Keratinocyte (primary cell): ENCODE data around the gene XYLT2. TPM values are rescaled to one million over a fixed set of nuclear protein-coding genes. Genes with fewer than 3 reads are reported as not detected.

Experiments
- DNase-seq: peaks from one replicate; pipeline ENCODE4 v3.0.0-alpha.2; 2011; ENCODE audit warnings: low read depth, missing footprints, low spot score
- FAIRE-seq: peaks from 2 replicates; lab custom pipeline; 2011; peaks lifted over from hg19 to GRCh38; lab: Jason Lieb, UNC
- H2AFZ ChIP-seq: 2 replicates; pipeline ENCODE4 v1.6.0; 2012; ENCODE audit warnings: low read length, control low read depth, inconsistent platforms; ENCODE audit not compliant: control insufficient read depth
- H3K27ac ChIP-seq: 2 replicates; pipeline ENCODE4 v1.5.1; 2011; ENCODE audit warnings: low read length; ENCODE audit not compliant: control insufficient read depth, insufficient read depth
- H3K27me3 ChIP-seq: 3 replicates; pipeline ENCODE4 v1.6.0; 2011; ENCODE audit warnings: low read length; ENCODE audit not compliant: control insufficient read depth, insufficient read depth; ENCODE audit errors: extremely low read depth
- H3K36me3 ChIP-seq, 2 experiments: 2 replicates in 1 of 2; 3 replicates in 1 of 2; pipeline ENCODE4 v1.5.1; 2011; ENCODE audit warnings: low read length in 2 of 2, mild to moderate bottlenecking in 1 of 2; ENCODE audit not compliant: control insufficient read depth in 2 of 2, insufficient read depth in 2 of 2; ENCODE audit errors: extremely low read depth in 1 of 2
- H3K4me1 ChIP-seq: 3 replicates; pipeline ENCODE4 v1.5.1; 2011; ENCODE audit warnings: low read length; ENCODE audit not compliant: control insufficient read depth, insufficient read depth; ENCODE audit errors: extremely low read depth
- H3K4me2 ChIP-seq: 3 replicates; pipeline ENCODE4 v1.6.0; 2011; ENCODE audit warnings: low read depth, low read length; ENCODE audit not compliant: control insufficient read depth, insufficient read depth; ENCODE audit errors: extremely low read depth
- H3K4me3 ChIP-seq, 3 experiments: fragments of 200-600 bp in 1 of 3; sonication (generic) in 1 of 3; 2 replicates in 2 of 3; 3 replicates in 1 of 3; pipeline ENCODE4 v1.5.1; 2011 to 2016; ENCODE audit warnings: low read length in 3 of 3, mild to moderate bottlenecking in 3 of 3, control low read depth in 2 of 3, inconsistent platforms in 1 of 3, low read depth in 1 of 3, mixed read lengths in 1 of 3, mixed run types in 1 of 3, moderate library complexity in 1 of 3; ENCODE audit not compliant: control insufficient read depth in 2 of 3, insufficient read depth in 2 of 3; ENCODE audit errors: extremely low read depth in 1 of 3
- H3K79me2 ChIP-seq: 2 replicates; pipeline ENCODE4 v1.6.0; 2012; ENCODE audit warnings: low read length; ENCODE audit not compliant: control insufficient read depth, insufficient read depth
- H3K9ac ChIP-seq: 3 replicates; pipeline ENCODE4 v1.6.0; 2011; ENCODE audit warnings: low read length; ENCODE audit not compliant: control insufficient read depth, insufficient read depth; ENCODE audit errors: extremely low read depth
- H3K9me1 ChIP-seq: 3 replicates; pipeline ENCODE4 v1.6.0; 2011; ENCODE audit warnings: low read length; ENCODE audit not compliant: control insufficient read depth, insufficient read depth; ENCODE audit errors: extremely low read depth
- H3K9me3 ChIP-seq: 2 replicates; pipeline ENCODE4 v1.5.1; 2012; ENCODE audit warnings: low read depth, low read length; ENCODE audit not compliant: control insufficient read depth
- H4K20me1 ChIP-seq: 3 replicates; pipeline ENCODE4 v1.6.0; 2011; ENCODE audit warnings: low read length; ENCODE audit not compliant: control insufficient read depth, insufficient read depth; ENCODE audit errors: extremely low read depth
- CTCF ChIP-seq, 3 experiments: IDR thresholded peaks in 1 of 3; conservative IDR thresholded peaks in 1 of 3; optimal IDR thresholded peaks in 1 of 3; 2 replicates in 2 of 3; 3 replicates in 1 of 3; pipeline versions ENCODE3 to v1.5.1; 2011; ENCODE audit warnings: low read length in 3 of 3, mild to moderate bottlenecking in 3 of 3, moderate library complexity in 2 of 3, control low read depth in 1 of 3, inconsistent platforms in 1 of 3; ENCODE audit not compliant: insufficient read depth in 2 of 3; ENCODE audit errors: extremely low read depth in 1 of 3
- EZH2 ChIP-seq: IDR thresholded peaks from one replicate; pipeline ENCODE4 v1.6.1; 2012; ENCODE audit warnings: inconsistent platforms, mild to moderate bottlenecking, low read length, moderate library complexity
- dilution Hi-C: fragments of 300-500 bp; cut with MboI; formaldehyde crosslinking; loops from one replicate; pipeline ENCODE4 v1.7.0; 2020; ENCODE audit warnings: low sequenced_read_pairs; ENCODE audit not compliant: extremely low pct_ligation_motif_present
- polyA plus RNA-seq, 5 experiments: library from polyadenylated mRNA; depleted of rRNA in 3 of 5; stranded (reverse) in 3 of 5; stranded (forward) in 1 of 5; unstranded in 1 of 5; fragments of >200 nt; gene quantifications; 1 replicate in 1 of 5; 2 replicates in 3 of 5; 3 replicates in 1 of 5; pipeline versions ENCODE4 v1.2.1 to v1.2.3, GENCODE V29; 2011 to 2012; ENCODE audit warnings: missing spikeins in 2 of 5, low read depth in 1 of 5, low replicate concordance in 1 of 5

XYLT2 gene
- polyA plus RNA-seq, 1 donor (not counting 4 experiments of a cell fraction or from before 2014, with no cell fraction given), result 15.3 TPM

GRCh38 chr17:50355336-50355700 is 9.4 kb downstream of the XYLT2 start:
- dilution Hi-C loops, result no loop called here
- Histone ChIP-seq H3K4me2 (no peak overlapping the region), H3K27me3 (no peaks in the 10 kb centered on the region), H3K9ac (no peak overlapping the region), H3K36me3 (peaks cover 30 to 42% of the 10 kb centered on the region in 2 experiments), H4K20me1 (no peaks in the 10 kb centered on the region), H3K4me3 (no peak overlapping the region), H2AFZ (no peak overlapping the region), H3K27ac (no peak overlapping the region), H3K9me1 (no peaks in the 10 kb centered on the region), H3K79me2 (peaks cover 4% of the 10 kb centered on the region), H3K4me1 (no peaks in the 10 kb centered on the region), H3K9me3 (no peaks in the 10 kb centered on the region)
- no peak for FAIRE-seq
- no peak for DNase-seq
- TF ChIP-seq CTCF (optimal IDR thresholded peaks at IDR 0.05 in 1 of 3, IDR thresholded peaks at IDR 0.05 in 1 of 3, conservative IDR thresholded peaks at IDR 0.05 in 1 of 3; ENCODE audit: extremely low read depth in 1 of 3, insufficient read depth in 2 of 3, low read length in 3 of 3), result no peak
- TF ChIP-seq EZH2, result no peak

GRCh38 chr17:50355701-50356341 is 9.9 kb downstream of the XYLT2 start:
- H3K4me1 ChIP-seq, result no peaks in the 10 kb centered on the region
- H3K4me2 ChIP-seq, result no peak overlapping the region
- H3K27ac ChIP-seq, result no peak overlapping the region
- dilution Hi-C loops, result no loop called here
- H3K79me2 ChIP-seq, result peaks cover 2% of the 10 kb centered on the region
- TF ChIP-seq EZH2 (no peak), CTCF (optimal IDR thresholded peaks at IDR 0.05 in 1 of 3, IDR thresholded peaks at IDR 0.05 in 1 of 3, conservative IDR thresholded peaks at IDR 0.05 in 1 of 3; ENCODE audit: extremely low read depth in 1 of 3, insufficient read depth in 2 of 3, low read length in 3 of 3) (no peak)
- H2AFZ ChIP-seq, result no peak overlapping the region
- no peaks in the 10 kb centered on the region for H3K27me3 ChIP-seq
- no peak overlapping the region for H3K4me3 ChIP-seq
- no peaks in the 10 kb centered on the region for H3K9me1 ChIP-seq
- no peaks in the 10 kb centered on the region for H3K9me3 ChIP-seq
- no peak overlapping the region for H3K9ac ChIP-seq
- FAIRE-seq, result no peak
- no peak for DNase-seq
- H3K36me3 ChIP-seq, result peaks cover 30 to 43% of the 10 kb centered on the region in 2 experiments
- H4K20me1 ChIP-seq, result no peaks in the 10 kb centered on the region
